Ovary (tissue), 9 donors: Measurements from ENCODE around the gene PRAMEF18. TPM values are rescaled to one million over a fixed set of nuclear protein-coding genes. Genes with fewer than 3 reads are reported as not detected.
"Not testable (repeated sequence)": the region's sequence is repeated elsewhere in the genome, so short reads cannot be mapped to it uniquely, and the experiment has no call there.

Experiments used
- DNase-seq, 5 donors: peaks; one replicate each; pipeline ENCODE4 v3.0.0-alpha.2; 2019 to 2020
- H3K27ac ChIP-seq, 2 donors: fragments of 200-600 bp; one replicate each; pipeline versions ENCODE4 v1.5.1 to v1.8.0; 2019 to 2022
- H3K27me3 ChIP-seq: fragments of 200-600 bp; one replicate; pipeline ENCODE4 v1.8.0; 2022
- H3K36me3 ChIP-seq: fragments of 200-600 bp; sonication (generic); one replicate; pipeline ENCODE4 v1.5.1; 2019
- H3K4me1 ChIP-seq: one replicate; pipeline ENCODE4 v1.8.1; 2013; ENCODE audit warnings: mild to moderate bottlenecking, moderate library complexity; ENCODE audit not compliant: insufficient read depth
- H3K4me3 ChIP-seq: fragments of 200-600 bp; sonication (generic); one replicate; pipeline ENCODE4 v1.5.1; 2017
- H3K9me3 ChIP-seq, 2 donors: fragments of 200-600 bp in 1 of 2; sonication (generic) in 1 of 2; one replicate each; pipeline versions ENCODE4 v1.5.1 to v1.8.1; 2013 to 2019; ENCODE audit warnings: mild to moderate bottlenecking in 1 of 2, moderate library complexity in 1 of 2
- CTCF ChIP-seq, 3 donors: fragments of 450-650 bp in 2 of 3; fragments of 200-600 bp in 1 of 3; IDR thresholded peaks; one replicate each; pipeline versions ENCODE4 v1.5.1 to v1.8.0; 2016 to 2022; ENCODE audit warnings: antibody characterized with exemption in 3 of 3, mild to moderate bottlenecking in 1 of 3
- EP300 ChIP-seq: sonication (generic); formaldehyde crosslinking; IDR thresholded peaks from one replicate; pipeline ENCODE4 v1.6.1; 2017; ENCODE audit warnings: antibody characterized with exemption
- POLR2A ChIP-seq: fragments of 450-650 bp; IDR thresholded peaks from one replicate; pipeline ENCODE4 v1.6.1; 2017; ENCODE audit warnings: antibody characterized with exemption, mild to moderate bottlenecking, moderate library complexity
- WGBS, 3 donors: extraction: QIAGEN DNeasy Blood & Tissue Kit in 1 of 3; methylation state at CpG; one replicate each; pipeline versions ENCODE4 v1.1.5 to v1.1.7; 2013 to 2017; 5-methylcytosine and 5-hydroxymethylcytosine counted together
- intact Hi-C, 4 donors: fragments of 100-400 bp; cut with DNase I; formaldehyde crosslinking; loops; one replicate each; pipeline versions ENCODE4 v1.11.0 to v1.15.1; 2022 to 2023
- polyA plus RNA-seq, 2 donors: library from polyadenylated mRNA; stranded (reverse); fragments of 200-250 nt in 1 of 2; fragments of 350-450 nt in 1 of 2; fragmentation: Illumina TruSeq in 1 of 2; extraction: RNeasy Lipid Tissue Mini Kit (QIAGEN cat#74804) in 1 of 2; gene quantifications; one replicate each; pipeline ENCODE4 v1.2.3, GENCODE V29; 2013 to 2014
- total RNA-seq, 7 donors: library from RNA; depleted of rRNA in 2 of 7; stranded (reverse); fragments of >200 nt in 2 of 7; fragmentation: NEBNext Ultra II Directional in 3 of 7; extraction: Animal tissue kit (Norgen Biotek cat#: 25700) in 3 of 7; gene quantifications; one replicate each; pipeline versions ENCODE4 v1.1.0 to v1.2.4, GENCODE V29; 2016 to 2023
- donor health status: DM: no; HTN: no; CAD: no; lungs with moderate emphysema.
- donor health status: DM: no; HTN: no; CAD: no.
- donor health status: Bipolar disorder and iron deficiency.
- donor health status: DM: yes; HTN: yes; CAD: no.
- donor health status: DM: no; HTN: no; CAD: no.
- donor health status: DM: yes; HTN: yes; CAD: no.

PRAMEF18 gene
- total and polyA plus RNA-seq, 9 donors = not detected

GRCh38 chr1:13231061-13231750, 5.3 kb upstream of the PRAMEF18 start:
- 74 to 76% (median 74%) methylated on average over 7 of the region's 7 CpGs for WGBS, 3 donors
- H3K36me3 ChIP-seq, DNase-seq, H3K4me1 ChIP-seq, intact Hi-C loops, H3K9me3 ChIP-seq, H3K27me3 ChIP-seq, H3K4me3 ChIP-seq, H3K27ac ChIP-seq: not testable (repeated sequence)

- WGBS, 3 donors = 77 to 86% (median 77%) methylated on average over 2 of the region's 2 CpGs
- H3K36me3 ChIP-seq, H3K4me1 ChIP-seq, DNase-seq, intact Hi-C loops, H3K4me3 ChIP-seq, H3K9me3 ChIP-seq, H3K27ac ChIP-seq, H3K27me3 ChIP-seq: not testable (repeated sequence)
Observed at GRCh38 chr1:13230601-13231000, 4.6 kb upstream of the PRAMEF18 start.

- H3K27me3 ChIP-seq, intact Hi-C loops, H3K27ac ChIP-seq, H3K4me1 ChIP-seq, H3K9me3 ChIP-seq, H3K4me3 ChIP-seq, DNase-seq, H3K36me3 ChIP-seq: not testable (repeated sequence)
- 75 to 79% (median 77%) methylated on average over 5 of the region's 5 CpGs for WGBS, 3 donors
Observed at GRCh38 chr1:13230096-13230495, 4.1 kb upstream of the PRAMEF18 start.

- no peak overlapping the region for H3K4me3 ChIP-seq
- no peaks in the 10 kb centered on the region for H3K9me3 ChIP-seq
- 67 to 76% (median 73%) methylated on average over 7 of the region's 7 CpGs for WGBS, 3 donors
- no peaks in the 10 kb centered on the region for H3K4me1 ChIP-seq
- TF ChIP-seq CTCF (IDR thresholded peaks at IDR 0.05) (no peak), EP300 (no peak), POLR2A (no peak)
- H3K27ac ChIP-seq = no peak overlapping the region
- intact Hi-C loops = no loop called here
- H3K36me3 ChIP-seq = no peaks in the 10 kb centered on the region
- no peak for DNase-seq
- H3K27me3 ChIP-seq = no peaks in the 10 kb centered on the region
Observed at GRCh38 chr1:13228343-13228781, 2.4 kb upstream of the PRAMEF18 start.

GRCh38 chr1:13227271-13228055, 1.5 kb upstream of the PRAMEF18 start:
- H3K4me3 ChIP-seq, H3K27ac ChIP-seq, DNase-seq, H3K4me1 ChIP-seq, H3K9me3 ChIP-seq, H3K27me3 ChIP-seq, H3K36me3 ChIP-seq, intact Hi-C loops: not testable (repeated sequence)
- 76 to 80% (median 79%) methylated on average over 8 of the region's 8 CpGs for WGBS, 3 donors

- no peaks in the 10 kb centered on the region for H3K9me3 ChIP-seq
Observed at GRCh38 chr1:13224480-13225060, 1.4 kb downstream of the PRAMEF18 start.

GRCh38 chr1:13222788-13223187, 3.2 kb downstream of the PRAMEF18 start:
- DNase-seq, H3K27ac ChIP-seq, H3K9me3 ChIP-seq, H3K4me3 ChIP-seq, H3K27me3 ChIP-seq, intact Hi-C loops, H3K36me3 ChIP-seq, H3K4me1 ChIP-seq: not testable (repeated sequence)
- WGBS, 3 donors = 67% methylated on average over 1 of the region's 4 CpGs; no CpG with 5 or more reads in 2 of the 3 donors

More at GRCh38 chr1:13224480-13225060, 1.4 kb downstream of the PRAMEF18 start:
- 77 to 88% (median 80%) methylated on average over 5 of the region's 5 CpGs for WGBS, 3 donors
- no peak overlapping the region for H3K4me3 ChIP-seq
- H3K27ac ChIP-seq = no peak overlapping the region
- no peaks in the 10 kb centered on the region for H3K27me3 ChIP-seq
- intact Hi-C loops = no loop called here
- TF ChIP-seq POLR2A (no peak), CTCF (IDR thresholded peaks at IDR 0.05) (no peak), EP300 (no peak)
- H3K36me3 ChIP-seq = no peaks in the 10 kb centered on the region
- no peak for DNase-seq
- no peaks in the 10 kb centered on the region for H3K4me1 ChIP-seq

GRCh38 chr1:13219203-13219602, 6.8 kb downstream of the PRAMEF18 start:
- H3K4me1 ChIP-seq = not testable (repeated sequence)

GRCh38 chr1:13216619-13217018, 9.3 kb downstream of the PRAMEF18 start:
- H3K36me3 ChIP-seq, H3K27me3 ChIP-seq, intact Hi-C loops, H3K9me3 ChIP-seq, H3K27ac ChIP-seq, H3K4me1 ChIP-seq, DNase-seq, H3K4me3 ChIP-seq: not testable (repeated sequence)
- no CpG with 5 or more reads among the region's 7 CpGs for WGBS, 3 donors

More at GRCh38 chr1:13219203-13219602, 6.8 kb downstream of the PRAMEF18 start:
- H3K9me3 ChIP-seq, intact Hi-C loops, H3K27ac ChIP-seq, H3K27me3 ChIP-seq, DNase-seq, H3K4me3 ChIP-seq, H3K36me3 ChIP-seq: not testable (repeated sequence)
- no CpG with 5 or more reads among the region's 3 CpGs for WGBS, 3 donors
